Natural killer cell (primary cell): ENCODE measurements around the gene SEC24C. TPM values are rescaled to one million over a fixed set of nuclear protein-coding genes. Genes with fewer than 3 reads are reported as not detected.
A peak's percentile ranks its signal among the peaks of the same experiment; 100 is the strongest.

Experiments used
- ATAC-seq, 3 donors: fragments of 150-1000 bp in 2 of 3; fragments of 200-7000 bp in 1 of 3; cut with Tn5 transposase; 1 replicate in 1 of 3; 2 replicates in 2 of 3; pipeline ENCODE4 v1.10.0; 2021; ENCODE audit warnings: mild to moderate bottlenecking in 2 of 3, moderate library complexity in 2 of 3
- DNase-seq, 2 donors: peaks; one replicate each; pipeline versions ENCODE4 v3.0.0 to v3.0.0-alpha.2; 2013 to 2021; ENCODE audit warnings: mixed read lengths in 1 of 2
- H3K27ac ChIP-seq: one replicate; pipeline ENCODE4 v1.5.1; 2013; ENCODE audit warnings: mild to moderate bottlenecking, low read length
- H3K27me3 ChIP-seq: one replicate; pipeline ENCODE4 v1.6.1; 2013; ENCODE audit warnings: low read length; ENCODE audit not compliant: control insufficient read depth, insufficient read depth
- H3K36me3 ChIP-seq: one replicate; pipeline ENCODE4 v1.6.1; 2013; ENCODE audit warnings: low read length; ENCODE audit not compliant: control insufficient read depth, insufficient read depth
- H3K4me1 ChIP-seq: one replicate; pipeline ENCODE4 v1.6.1; 2013; ENCODE audit warnings: low read length; ENCODE audit not compliant: control insufficient read depth, insufficient read depth
- H3K4me3 ChIP-seq: one replicate; pipeline ENCODE4 v1.5.1; 2013; ENCODE audit warnings: low read length
- H3K9me3 ChIP-seq: one replicate; pipeline ENCODE4 v1.6.1; 2013; ENCODE audit warnings: low read length; ENCODE audit not compliant: control insufficient read depth, insufficient read depth
- H3K27ac Mint-ChIP-seq, 2 donors: one replicate each; pipeline ENCODE4 v1.8.0; 2022; ENCODE audit warnings: mild to moderate bottlenecking in 2 of 2, mixed read lengths in 2 of 2, moderate library complexity in 1 of 2
- H3K27me3 Mint-ChIP-seq, 2 donors: one replicate each; pipeline ENCODE4 v1.8.0; 2022; ENCODE audit warnings: low read depth in 2 of 2, mixed read lengths in 2 of 2
- H3K36me3 Mint-ChIP-seq: one replicate; pipeline ENCODE4 v1.8.0; 2022; ENCODE audit warnings: mixed read lengths
- H3K4me1 Mint-ChIP-seq, 2 donors: one replicate each; pipeline ENCODE4 v1.8.0; 2022; ENCODE audit warnings: mixed read lengths in 2 of 2
- H3K4me3 Mint-ChIP-seq: one replicate; pipeline ENCODE4 v1.8.0; 2022; ENCODE audit warnings: mild to moderate bottlenecking, moderate library complexity, mixed read lengths
- H3K9me3 Mint-ChIP-seq, 2 donors: one replicate each; pipeline ENCODE4 v1.8.0; 2022; ENCODE audit warnings: mixed read lengths in 2 of 2
- WGBS: methylation state at CpG from one replicate; pipeline ENCODE4 v1.1.7; 2013; ENCODE audit warnings: missing lambda C conversion rate; ENCODE audit not compliant: insufficient coverage; 5-methylcytosine and 5-hydroxymethylcytosine counted together
- intact Hi-C: fragments of 100-400 bp; cut with micrococcal nuclease; formaldehyde crosslinking; loops from one replicate; pipeline ENCODE4 v1.14.2; 2022
- total RNA-seq, 4 donors: library from RNA; stranded (reverse); fragments of 120-200 nt in 1 of 4; gene quantifications; one replicate each; pipeline versions ENCODE4 v1.2.3 to v1.2.4, GENCODE V29; 2013 to 2022
- TF ChIP-seq, protein P1 (sequence below): fragments of 200-600 bp; IDR thresholded peaks from one replicate; pipeline ENCODE4 v1.8.0; 2022; ENCODE audit warnings: antibody characterized with exemption

Gene SEC24C
- total RNA-seq, 3 donors from 2014 or later (not counting 1 experiment from before 2014, with no cell fraction given), result 153 to 161 (median 160) TPM

DNA sequence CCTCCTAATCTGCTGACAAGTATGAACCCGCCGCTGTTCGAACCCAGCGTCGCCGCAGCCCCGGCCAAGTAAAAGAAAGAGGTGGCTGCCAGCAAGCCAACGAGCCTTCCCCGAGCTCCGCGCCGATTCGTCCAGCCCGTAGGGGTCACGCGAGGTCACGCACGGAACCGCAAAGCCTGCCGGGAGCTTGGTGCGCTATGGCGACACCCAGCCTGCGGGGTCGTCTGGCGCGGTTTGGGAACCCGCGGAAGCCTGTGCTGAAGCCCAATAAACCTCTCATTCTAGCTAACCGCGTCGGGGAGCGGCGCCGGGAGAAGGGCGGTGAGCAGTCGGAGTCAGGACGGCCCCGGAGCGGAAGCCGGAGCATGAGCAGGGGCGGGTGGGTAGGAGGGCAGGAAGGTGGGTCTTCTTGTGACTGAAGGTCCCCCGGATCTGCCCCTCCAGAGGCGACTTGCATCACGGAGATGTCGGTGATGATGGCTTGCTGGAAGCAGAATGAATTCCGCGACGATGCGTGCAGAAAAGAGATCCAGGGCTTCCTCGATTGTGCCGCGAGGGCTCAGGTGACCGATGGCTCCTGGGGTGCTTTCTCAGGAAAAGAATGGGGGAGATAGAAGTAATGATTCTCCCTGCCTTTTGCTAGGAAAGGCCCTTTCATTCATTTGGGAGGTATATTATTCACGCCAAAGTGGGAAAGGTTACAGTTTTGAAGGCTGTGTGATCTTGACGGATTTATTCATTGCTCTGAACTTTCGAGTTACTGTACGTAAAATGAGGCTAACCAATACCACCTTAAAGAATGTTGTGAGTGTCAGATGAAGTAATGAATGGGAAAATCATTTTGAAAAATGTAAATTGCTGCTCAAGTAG is 37.9 kb downstream of the SEC24C start, which contains the start of gene CHCHD1:
Gene CHCHD1, plus strand, starts transcription at position 170 of the 870 bp plus-strand sequence. Its CDS starts 28 bp downstream, at position 198.
- H3K9me3 Mint-ChIP-seq, result no peaks in the 10 kb centered on the region
- under 1% methylated on average over 57 of the region's 57 CpGs for WGBS
- peak within 1 kb of the TSS; percentile 52 for H3K4me3 ChIP-seq
- H3K27ac ChIP-seq, result peak within 1 kb of the TSS; percentile 65
- H3K4me1 Mint-ChIP-seq, result peaks cover 54 to 55% of the 10 kb centered on the region in 2 donors
- intact Hi-C loops, result no loop called here
- H3K4me1 ChIP-seq, result peaks cover 36% of the 10 kb centered on the region
- no peaks in the 10 kb centered on the region for H3K9me3 ChIP-seq
- H3K36me3 Mint-ChIP-seq, result no peaks in the 10 kb centered on the region
- H3K36me3 ChIP-seq, result peaks cover 20% of the 10 kb centered on the region
- ATAC-seq (peak; percentile 60 to 69 (median 64)), DNase-seq (peak; percentile 87 to 94)
- TF ChIP-seq, protein P1, sequence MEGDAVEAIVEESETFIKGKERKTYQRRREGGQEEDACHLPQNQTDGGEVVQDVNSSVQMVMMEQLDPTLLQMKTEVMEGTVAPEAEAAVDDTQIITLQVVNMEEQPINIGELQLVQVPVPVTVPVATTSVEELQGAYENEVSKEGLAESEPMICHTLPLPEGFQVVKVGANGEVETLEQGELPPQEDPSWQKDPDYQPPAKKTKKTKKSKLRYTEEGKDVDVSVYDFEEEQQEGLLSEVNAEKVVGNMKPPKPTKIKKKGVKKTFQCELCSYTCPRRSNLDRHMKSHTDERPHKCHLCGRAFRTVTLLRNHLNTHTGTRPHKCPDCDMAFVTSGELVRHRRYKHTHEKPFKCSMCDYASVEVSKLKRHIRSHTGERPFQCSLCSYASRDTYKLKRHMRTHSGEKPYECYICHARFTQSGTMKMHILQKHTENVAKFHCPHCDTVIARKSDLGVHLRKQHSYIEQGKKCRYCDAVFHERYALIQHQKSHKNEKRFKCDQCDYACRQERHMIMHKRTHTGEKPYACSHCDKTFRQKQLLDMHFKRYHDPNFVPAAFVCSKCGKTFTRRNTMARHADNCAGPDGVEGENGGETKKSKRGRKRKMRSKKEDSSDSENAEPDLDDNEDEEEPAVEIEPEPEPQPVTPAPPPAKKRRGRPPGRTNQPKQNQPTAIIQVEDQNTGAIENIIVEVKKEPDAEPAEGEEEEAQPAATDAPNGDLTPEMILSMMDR, result no peak
- peak within 1 kb of the TSS; percentile 96 for H3K27ac Mint-ChIP-seq
- peak within 1 kb of the TSS; percentile 100 for H3K4me3 Mint-ChIP-seq
- no peaks in the 10 kb centered on the region for H3K27me3 Mint-ChIP-seq
- H3K27me3 ChIP-seq, result no peaks in the 10 kb centered on the region

DNA sequence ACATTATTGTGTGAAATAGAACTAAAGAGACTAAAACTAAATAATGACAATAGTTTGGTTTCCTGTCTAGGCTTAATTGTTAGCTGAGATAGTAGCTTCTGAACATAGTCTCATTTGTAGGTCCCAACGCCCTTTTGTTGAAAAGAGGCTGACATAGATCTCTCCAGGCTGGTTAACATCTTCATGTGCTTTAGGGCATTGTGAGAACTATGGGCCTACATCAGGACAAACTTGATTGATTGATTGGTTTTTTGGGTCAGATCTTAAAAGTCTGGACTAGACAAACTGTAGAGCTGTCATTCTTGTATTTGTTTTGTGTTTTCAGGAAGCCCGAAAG is 38.5 kb downstream of the SEC24C start:
- Histone ChIP-seq H3K27me3 (no peaks in the 10 kb centered on the region), H3K36me3 (peaks cover 15% of the 10 kb centered on the region), H3K9me3 (no peaks in the 10 kb centered on the region), H3K27ac (peak overlapping the region; percentile 65), H3K4me1 (peaks cover 37% of the 10 kb centered on the region), H3K4me3 (peak overlapping the region; percentile 52)
- intact Hi-C loops, result no loop called here
- Mint-ChIP-seq H3K4me3 (peak overlapping the region; percentile 100), H3K36me3 (no peaks in the 10 kb centered on the region), H3K4me1 (peaks cover 52 to 53% of the 10 kb centered on the region in 2 donors), H3K27me3 (no peaks in the 10 kb centered on the region), H3K27ac (peak overlapping the region; percentile 96), H3K9me3 (no peaks in the 10 kb centered on the region)
- no peak for DNase-seq
- 61% methylated on average over 2 of the region's 2 CpGs for WGBS
- ATAC-seq, result no peak
- TF ChIP-seq, protein P1, result no peak

DNA sequence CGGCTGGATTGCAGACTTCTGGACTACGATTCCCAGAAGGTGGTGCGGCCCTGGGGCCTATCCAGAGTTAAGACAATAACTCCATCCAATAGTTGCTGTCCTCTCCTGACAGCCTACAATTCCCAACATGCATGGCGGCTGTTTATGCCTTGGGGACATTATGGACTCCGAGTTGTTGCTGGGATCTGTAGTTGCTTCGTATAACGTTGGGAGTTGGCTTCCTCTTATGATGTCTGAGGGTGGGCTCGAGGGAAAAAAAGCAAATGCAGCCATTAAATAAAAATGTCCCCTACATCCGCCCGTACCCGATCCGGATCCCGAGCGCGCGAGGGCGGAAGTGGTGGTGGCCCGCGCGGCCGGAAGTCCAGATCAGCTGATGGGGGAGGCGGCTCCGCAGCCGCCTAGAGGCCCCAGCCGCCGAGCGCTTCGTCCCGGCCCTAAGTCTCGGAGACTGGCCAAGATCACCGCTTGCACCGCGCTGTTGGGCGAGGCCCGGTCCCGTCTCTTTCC is 41.1 kb downstream of the SEC24C start, which contains the start of gene ZSWIM8:
Gene ZSWIM8, plus strand, starts transcription at position 396 of the 510 bp plus-strand sequence. CDS start 273 bp downstream, outside the sequence.
- Mint-ChIP-seq H3K27ac (peak within 1 kb of the TSS; percentile 90 to 96), H3K9me3 (no peaks in the 10 kb centered on the region), H3K4me3 (peak within 1 kb of the TSS; percentile 96), H3K4me1 (peaks cover 52 to 60% of the 10 kb centered on the region in 2 donors), H3K36me3 (no peaks in the 10 kb centered on the region), H3K27me3 (no peaks in the 10 kb centered on the region)
- WGBS, result 0% methylated on average over 36 of the region's 36 CpGs
- Histone ChIP-seq H3K4me1 (peaks cover 33% of the 10 kb centered on the region), H3K4me3 (peak within 1 kb of the TSS; percentile 48), H3K27me3 (no peaks in the 10 kb centered on the region), H3K9me3 (no peaks in the 10 kb centered on the region), H3K27ac (peak within 1 kb of the TSS; percentile 69), H3K36me3 (peaks cover 14% of the 10 kb centered on the region)
- DNase-seq (peak; percentile 80 to 94), ATAC-seq (peak; percentile 84 to 94 (median 84))
- TF ChIP-seq, protein P1, result no peak
- intact Hi-C loops, result loop anchor here (1.0 to 5.0 kb wide), 5 partner anchors 11 to 392 kb away; partner anchors contain the start of genes NDST2 and SEC24C
